H1 (cell line): Measurements from ENCODE around the gene ZBTB16. TPM values are rescaled to one million over a fixed set of nuclear protein-coding genes. Genes with fewer than 3 reads are reported as not detected.

Source experiments
- CTCF ChIA-PET: fragments of 300-600 bp; sonication (Branson Sonifier 250); formaldehyde crosslinking; loops from one replicate; lab custom pipeline; 2021; ENCODE audit not compliant: partially characterized antibody; lab: Charles Lee
- POLR2A ChIA-PET: fragments of 300-600 bp; sonication (Branson Sonifier 250); formaldehyde crosslinking; loops from one replicate; lab custom pipeline; 2021; ENCODE audit warnings: inconsistent platforms; ENCODE audit not compliant: partially characterized antibody; lab: Charles Lee
- DNase-seq, 2 experiments: peaks; one replicate each; pipeline versions ENCODE4 v3.0.0 to v3.0.0-alpha.2; 2010 to 2022; ENCODE audit warnings: low spot score in 2 of 2, low read depth in 1 of 2, mixed read lengths in 1 of 2
- FAIRE-seq: peaks from 2 replicates; lab custom pipeline; 2011; peaks lifted over from hg19 to GRCh38; lab: Jason Lieb, UNC
- H2AFZ ChIP-seq: 2 replicates; pipeline ENCODE4 v1.8.1; 2012; ENCODE audit warnings: low read length, inconsistent platforms
- H2AK5ac ChIP-seq: 2 replicates; pipeline ENCODE4 v1.6.1; 2013; ENCODE audit warnings: low read depth, low read length
- H2BK120ac ChIP-seq: replicated peaks from 2 replicates; pipeline ENCODE3; 2013; ENCODE audit warnings: low read depth, low read length, inconsistent platforms
- H2BK12ac ChIP-seq: 2 replicates; pipeline ENCODE4 v1.6.1; 2013; ENCODE audit warnings: low read depth, low read length
- H2BK15ac ChIP-seq: 2 replicates; pipeline ENCODE4 v1.6.1; 2013; ENCODE audit warnings: low read length
- H2BK20ac ChIP-seq: 2 replicates; pipeline ENCODE4 v1.6.1; 2013; ENCODE audit warnings: low read length
- H2BK5ac ChIP-seq: 2 replicates; pipeline ENCODE4 v1.6.1; 2013; ENCODE audit warnings: low read depth, low read length
- H3K14ac ChIP-seq: 2 replicates; pipeline ENCODE4 v1.6.1; 2013; ENCODE audit warnings: inconsistent platforms; ENCODE audit not compliant: insufficient read length
- H3K18ac ChIP-seq: 2 replicates; pipeline ENCODE4 v1.6.1; 2013; ENCODE audit warnings: low read length; ENCODE audit errors: extremely low read depth
- H3K23ac ChIP-seq: 2 replicates; pipeline ENCODE4 v1.6.1; 2013; ENCODE audit warnings: inconsistent platforms; ENCODE audit not compliant: insufficient read length
- H3K23me2 ChIP-seq: 2 replicates; pipeline ENCODE4 v1.6.1; 2013; ENCODE audit warnings: low read depth, low read length
- H3K27ac ChIP-seq: 2 replicates; pipeline ENCODE4 v1.6.1; 2011; ENCODE audit warnings: low read depth, low read length, inconsistent platforms
- H3K27me3 ChIP-seq, 4 experiments: replicated peaks in 1 of 4; 1 replicate in 1 of 4; 2 replicates in 3 of 4; pipeline versions ENCODE4 v1.6.1 to v1.8.1; 2011 to 2013; ENCODE audit warnings: low read length in 3 of 4, mild to moderate bottlenecking in 3 of 4, inconsistent platforms in 2 of 4, mixed read lengths in 2 of 4, moderate library complexity in 1 of 4; ENCODE audit not compliant: control insufficient read depth in 3 of 4, insufficient read depth in 3 of 4; ENCODE audit errors: extremely low read depth in 1 of 4
- H3K36me3 ChIP-seq, 4 experiments: 2 replicates each; pipeline versions ENCODE4 v1.6.1 to v1.8.1; 2011 to 2013; ENCODE audit warnings: mild to moderate bottlenecking in 4 of 4, low read length in 3 of 4, moderate library complexity in 2 of 4, control low read depth in 1 of 4, inconsistent platforms in 1 of 4; ENCODE audit not compliant: insufficient read depth in 4 of 4, control insufficient read depth in 2 of 4
- H3K4ac ChIP-seq: replicated peaks from 2 replicates; pipeline ENCODE3; 2013; ENCODE audit warnings: low read length, low read depth, mixed read lengths, inconsistent platforms; ENCODE audit not compliant: insufficient read length
- H3K4me1 ChIP-seq, 4 experiments: replicated peaks in 1 of 4; 1 replicate in 1 of 4; 2 replicates in 3 of 4; pipeline versions ENCODE4 v1.6.1 to v1.8.1; 2011 to 2013; ENCODE audit warnings: low read length in 3 of 4, inconsistent platforms in 2 of 4, mixed read lengths in 1 of 4; ENCODE audit not compliant: insufficient read depth in 4 of 4, control insufficient read depth in 3 of 4
- H3K4me2 ChIP-seq, 2 experiments: 2 replicates each; pipeline versions ENCODE4 v1.6.1 to v1.8.1; 2011 to 2013; ENCODE audit warnings: low read depth in 2 of 2, low read length in 2 of 2, control low read depth in 1 of 2, inconsistent platforms in 1 of 2, mild to moderate bottlenecking in 1 of 2; ENCODE audit not compliant: insufficient read depth in 1 of 2
- H3K4me3 ChIP-seq, 4 experiments: fragments of 200-600, 300-600 bp in 1 of 4; sonication (generic), shearing (Covaris generic), sonication (Bioruptor Twin) in 1 of 4; 2 replicates each; pipeline versions ENCODE4 v1.5.1 to v1.8.1; 2011 to 2016; ENCODE audit warnings: low read length in 4 of 4, low read depth in 3 of 4, control low read depth in 2 of 4, inconsistent platforms in 2 of 4, mild to moderate bottlenecking in 2 of 4, mixed read lengths in 1 of 4, moderate library complexity in 1 of 4; ENCODE audit not compliant: insufficient read depth in 2 of 4; ENCODE audit errors: extremely low read depth in 1 of 4
- H3K56ac ChIP-seq: replicated peaks from 2 replicates; pipeline ENCODE3; 2013; ENCODE audit warnings: low read depth, mild to moderate bottlenecking, mixed read lengths, low read length, inconsistent platforms; ENCODE audit not compliant: insufficient read length
- H3K79me1 ChIP-seq: 2 replicates; pipeline ENCODE4 v1.6.1; 2013; ENCODE audit warnings: low read depth, low read length, control low read depth
- H3K79me2 ChIP-seq, 2 experiments: 2 replicates each; pipeline versions ENCODE4 v1.6.1 to v1.8.1; 2012 to 2013; ENCODE audit warnings: low read length in 2 of 2, mild to moderate bottlenecking in 2 of 2, inconsistent platforms in 1 of 2; ENCODE audit not compliant: insufficient read depth in 2 of 2, control insufficient read depth in 1 of 2
- H3K9ac ChIP-seq, 4 experiments: replicated peaks in 1 of 4; 1 replicate in 1 of 4; 2 replicates in 3 of 4; pipeline versions ENCODE4 v1.6.1 to v1.8.1; 2011 to 2013; ENCODE audit warnings: low read depth in 3 of 4, low read length in 3 of 4, control low read depth in 2 of 4, mild to moderate bottlenecking in 2 of 4, moderate library complexity in 2 of 4, inconsistent platforms in 1 of 4; ENCODE audit errors: extremely low read depth in 1 of 4
- H3K9me3 ChIP-seq, 2 experiments: 2 replicates each; pipeline versions ENCODE4 v1.6.1 to v1.8.1; 2012 to 2013; ENCODE audit warnings: mild to moderate bottlenecking in 2 of 2, moderate library complexity in 2 of 2, control low read depth in 1 of 2, inconsistent platforms in 1 of 2, low read depth in 1 of 2, low read length in 1 of 2, mixed read lengths in 1 of 2; ENCODE audit not compliant: insufficient read depth in 2 of 2
- H4K20me1 ChIP-seq, 2 experiments: replicated peaks in 1 of 2; 2 replicates each; pipeline versions ENCODE3 to v1.8.1; 2011 to 2013; ENCODE audit warnings: inconsistent platforms in 2 of 2, low read length in 2 of 2, mild to moderate bottlenecking in 1 of 2; ENCODE audit not compliant: insufficient read depth in 2 of 2, control insufficient read depth in 1 of 2
- H4K5ac ChIP-seq: 2 replicates; pipeline ENCODE4 v1.6.1; 2013; ENCODE audit warnings: low read length, low read depth, mixed read lengths, inconsistent platforms; ENCODE audit not compliant: insufficient read length
- H4K8ac ChIP-seq: 2 replicates; pipeline ENCODE4 v1.8.0; 2013; ENCODE audit warnings: mild to moderate bottlenecking, moderate library complexity, low read length, inconsistent platforms; ENCODE audit not compliant: insufficient read depth; ENCODE audit errors: extremely low read depth
- H4K91ac ChIP-seq: replicated peaks from 2 replicates; pipeline ENCODE3; 2013; ENCODE audit warnings: low read length, mixed read lengths, inconsistent platforms; ENCODE audit not compliant: insufficient read length
- CTCF ChIP-seq, 3 experiments: IDR thresholded peaks; 1 replicate in 2 of 3; 2 replicates in 1 of 3; pipeline versions ENCODE4 v1.5.1 to v1.6.1; 2011; ENCODE audit warnings: low read length in 3 of 3, mild to moderate bottlenecking in 3 of 3, inconsistent platforms in 2 of 3, low read depth in 1 of 3, moderate library complexity in 1 of 3; ENCODE audit not compliant: insufficient read depth in 1 of 3; ENCODE audit errors: control extremely low read depth in 1 of 3
- EP300 ChIP-seq, 2 experiments: IDR thresholded peaks; 1 replicate in 1 of 2; 2 replicates in 1 of 2; pipeline ENCODE4 v1.6.1; 2011 to 2012; ENCODE audit warnings: low read depth in 2 of 2, low read length in 2 of 2, mild to moderate bottlenecking in 2 of 2, borderline replicate concordance in 1 of 2, inconsistent platforms in 1 of 2, moderate library complexity in 1 of 2
- WGBS, 2 experiments: shearing (Covaris generic) in 1 of 2; methylation state at CpG; one replicate each; pipeline versions ENCODE4 v1.1.6 to v1.1.7; 2013 to 2015; ENCODE audit warnings: low lambda C conversion rate in 2 of 2, mixed read lengths in 2 of 2, inconsistent platforms in 1 of 2, low coverage in 1 of 2, missing lambda C conversion rate in 1 of 2; ENCODE audit not compliant: insufficient replicate concordance in 2 of 2, insufficient coverage in 1 of 2, insufficient read length in 1 of 2; ENCODE audit errors: extremely low coverage in 1 of 2, missing lambda C conversion rate in 1 of 2; 5-methylcytosine and 5-hydroxymethylcytosine counted together
- polyA plus RNA-seq, 7 experiments: library from polyadenylated mRNA; depleted of rRNA in 3 of 7; stranded (reverse) in 5 of 7; unstranded in 2 of 7; fragments of >200 nt in 5 of 7; fragments of 200-250 nt in 2 of 7; gene quantifications; 1 replicate in 5 of 7; 2 replicates in 1 of 7; 4 replicates in 1 of 7; pipeline versions ENCODE4 v1.2.1 to v1.2.3, GENCODE V29; 2011 to 2013; ENCODE audit warnings: missing spikeins in 2 of 7, mixed read lengths in 2 of 7
- total RNA-seq: library from RNA; stranded (reverse); fragmentation: NEBNext Ultra II Directional; extraction: Animal tissue kit (Norgen Biotek cat#: 25700); gene quantifications from 2 replicates; pipeline ENCODE4 v1.2.1, GENCODE V29; 2021

Gene ZBTB16
- total and polyA plus RNA-seq, 2 of the 8 experiments (the other 6 are each of a cell fraction or from before 2014, with no cell fraction given), result 0.12 to 0.61 TPM

- Histone ChIP-seq H3K4me3 (no peak overlapping the region), H3K9me3 (no peaks in the 10 kb centered on the region)
- FAIRE-seq, result no peak
These were observed 169.2 kb downstream of the ZBTB16 start for GRCh38 chr11:114228435-114229411.

More at GRCh38 chr11:114228435-114229411, 169.2 kb downstream of the ZBTB16 start:
- Histone ChIP-seq H3K14ac (no peak overlapping the region), H4K5ac (no peak overlapping the region), H3K36me3 (no peaks in the 10 kb centered on the region), H3K27ac (no peak overlapping the region), H3K79me2 (no peaks in the 10 kb centered on the region), H3K23me2 (no peaks in the 10 kb centered on the region; the same call in 1 of the 2 replicates), H4K20me1 (peaks cover 0 to 3% of the 10 kb centered on the region in 2 experiments), H2AFZ (no peak overlapping the region), H3K56ac (no peak overlapping the region), H4K91ac (peak overlapping the region; percentile 30), H2BK20ac (no peak overlapping the region), H3K27me3 (peaks cover 0 to 7% (median 3%) of the 10 kb centered on the region in 4 experiments; a peak in 4 of 7 replicates), H2BK12ac (no peak overlapping the region), H2AK5ac (no peak overlapping the region), H3K9ac (no peak overlapping the region), H3K18ac (peak overlapping the region; percentile 16; the same call in 1 of the 2 replicates), H2BK120ac (no peak overlapping the region), H3K4ac (no peak overlapping the region), H3K4me1 (peaks cover 2 to 13% (median 5%) of the 10 kb centered on the region in 4 experiments; a peak in 5 of 7 replicates), H2BK5ac (no peak overlapping the region), H3K4me2 (peak overlapping the region; percentile 26 to 35; a peak in 2 of 4 replicates), H4K8ac (no peak overlapping the region; the same call in 1 of the 2 replicates), H3K79me1 (no peaks in the 10 kb centered on the region), H2BK15ac (no peak overlapping the region), H3K23ac (no peak overlapping the region)
- 77% methylated on average over 18 of the region's 24 CpGs; no CpG with 5 or more reads in 1 of the 2 experiments for WGBS, 2 experiments
- ChIA-PET CTCF (interaction anchor here (0.6 to 2.5 kb wide), 13 partner anchors 11 to 434 kb away, joined by 3 to 8 read pairs (median 3); no protein-coding TSS in a partner anchor), POLR2A (interaction anchor here (0.7 kb wide), 1 partner anchor 258 kb away, joined by 3 read pairs; no protein-coding TSS in a partner anchor)
- TF ChIP-seq EP300 (IDR thresholded peaks at IDR 0.05; ENCODE audit: borderline replicate concordance in 1 of 2, low read depth in 2 of 2, low read length in 2 of 2) (no peak), CTCF (IDR thresholded peaks at IDR 0.05; ENCODE audit: control extremely low read depth in 1 of 3, insufficient read depth in 1 of 3, low read depth in 1 of 3, low read length in 3 of 3) (peak in 1 of 3 experiments; percentile 6; a peak in 1 of 4 replicates)
- no peak for DNase-seq
